Erythroblast (primary cell): ENCODE data around the gene PIGZ.

Experiments used
- GATA1 ChIP-seq: IDR thresholded peaks from 2 replicates; pipeline ENCODE4 v1.6.1; 2011; ENCODE audit warnings: low read depth, mild to moderate bottlenecking, control low read depth, low read length, moderate library complexity
- POLR2A ChIP-seq: IDR thresholded peaks from 2 replicates; pipeline ENCODE4 v1.6.1; 2011; ENCODE audit warnings: mild to moderate bottlenecking, low read length

DNA sequence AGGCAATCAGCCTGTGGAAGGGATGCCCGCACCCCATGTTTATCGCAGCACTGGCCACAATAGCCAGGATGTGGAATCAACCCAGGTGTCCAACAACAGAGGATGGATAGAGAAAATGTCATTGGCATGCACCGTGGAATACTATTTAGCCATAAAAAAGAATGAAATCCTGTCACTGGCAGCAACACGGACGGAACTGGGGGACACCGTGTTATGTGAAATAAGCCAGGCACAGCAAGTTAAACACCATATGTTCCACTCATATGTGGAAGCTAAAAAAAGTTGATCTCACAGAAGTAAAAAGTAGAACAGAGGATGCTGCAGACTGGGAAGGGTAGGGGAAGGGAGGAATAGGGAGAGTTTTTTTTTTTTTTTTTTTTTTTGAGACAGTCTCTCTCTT lies 45.4 kb upstream of the PIGZ start:
- TF ChIP-seq POLR2A: no peak
- no peak for TF ChIP-seq GATA1
